Stimulated activated CD4-positive, alpha-beta T cell treated with anti-CD3 and anti-CD28 coated beads, Interleukin-1b, Interleukin-23, amount 100 ng/mL, for 48 hours (primary cell): ENCODE measurements around the gene PTPN20.

Experiments
- DNase-seq: peaks from one replicate; pipeline ENCODE4 v3.0.0-alpha.2; 2020

Gene PTPN20

DNA sequence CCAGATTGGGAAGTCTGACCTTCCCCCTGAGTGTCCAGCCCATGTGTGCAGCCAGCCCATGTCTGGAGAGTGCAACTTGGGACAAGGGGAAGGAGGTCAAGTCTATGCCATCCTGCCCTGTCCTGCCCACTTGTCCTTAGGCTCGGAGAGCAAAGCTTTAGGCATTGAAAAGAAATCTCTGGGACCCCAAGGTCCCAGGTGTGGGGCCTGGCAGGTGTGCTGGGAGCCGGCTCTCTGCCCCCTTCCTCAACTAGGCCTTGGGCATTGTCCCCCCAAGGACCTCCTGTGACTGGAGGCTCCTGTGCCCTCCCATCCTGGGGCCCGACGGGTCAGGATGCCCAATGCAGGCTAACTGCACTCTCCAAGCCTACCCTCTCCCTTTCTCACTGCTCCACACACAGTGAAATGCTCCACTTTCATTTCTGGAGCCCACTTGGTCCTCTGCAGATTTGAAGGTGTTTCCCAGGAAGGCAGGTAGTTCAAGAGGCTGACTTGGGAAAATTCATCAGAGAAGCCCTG lies 124.7 kb downstream of the PTPN20 start:
- no peak for DNase-seq

DNA sequence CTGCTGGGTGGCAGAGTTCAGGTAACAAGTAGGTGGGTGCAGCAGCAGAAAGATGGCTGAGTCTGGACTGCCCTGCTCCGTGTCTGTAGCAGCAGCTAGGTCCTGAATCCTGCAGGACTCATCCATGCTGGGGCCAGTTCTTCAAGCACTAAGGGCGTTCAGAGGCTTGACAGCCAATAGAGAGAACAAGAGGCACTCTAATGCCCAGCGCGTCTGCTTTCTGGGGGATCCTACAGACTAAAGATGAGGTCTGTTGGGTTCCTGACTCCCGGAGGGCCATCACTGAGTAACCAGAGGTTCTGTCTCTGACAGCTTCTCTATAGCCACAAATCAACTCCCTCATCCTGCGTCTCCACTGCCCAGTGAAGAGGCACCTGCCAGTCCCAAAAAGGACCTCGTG lies 125.5 kb downstream of the PTPN20 start:
- DNase-seq: no peak

DNA sequence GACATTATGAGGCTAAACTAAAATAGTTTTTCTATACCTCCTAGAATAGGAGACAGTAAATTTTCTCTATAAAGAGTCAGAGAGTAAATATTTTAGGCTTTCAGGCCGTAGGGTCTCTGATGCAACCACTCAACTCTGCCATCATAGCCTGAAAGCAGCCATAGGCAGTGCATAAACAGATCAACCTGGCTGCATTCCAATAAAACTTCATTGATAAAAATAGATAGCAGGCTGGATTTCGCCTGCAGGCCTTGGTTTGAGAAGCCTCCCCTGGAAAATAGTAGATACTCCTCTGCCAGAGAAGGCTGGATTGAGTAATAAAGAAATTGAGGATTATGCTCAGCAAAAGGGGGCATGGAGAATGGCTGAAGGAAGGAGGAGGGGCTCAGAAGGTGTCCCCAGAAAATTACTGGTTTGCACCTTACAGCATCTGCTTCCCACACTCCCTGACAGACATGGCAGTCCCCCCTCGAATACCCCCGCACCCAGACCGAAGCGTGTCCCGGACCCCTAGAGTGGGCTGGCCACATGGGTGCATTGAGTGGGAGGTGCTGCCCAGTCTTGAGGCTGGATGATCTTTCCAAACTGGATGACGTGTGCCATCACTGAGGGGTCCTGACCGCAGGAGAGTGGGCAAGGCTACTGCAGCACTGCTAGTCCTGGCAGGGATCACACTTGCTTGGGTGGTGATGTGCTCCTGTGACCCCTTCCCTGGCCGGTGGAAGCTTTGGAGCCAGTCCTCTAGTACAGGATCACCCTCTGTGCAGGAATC lies 126.6 kb downstream of the PTPN20 start:
- no peak for DNase-seq

- DNase-seq: no peak
These were observed 127.8 kb downstream of the PTPN20 start for GRCh38 chr10:47038881-47039561.

- no peak for DNase-seq
These were observed 128.3 kb downstream of the PTPN20 start for GRCh38 chr10:47039562-47039913.

DNA sequence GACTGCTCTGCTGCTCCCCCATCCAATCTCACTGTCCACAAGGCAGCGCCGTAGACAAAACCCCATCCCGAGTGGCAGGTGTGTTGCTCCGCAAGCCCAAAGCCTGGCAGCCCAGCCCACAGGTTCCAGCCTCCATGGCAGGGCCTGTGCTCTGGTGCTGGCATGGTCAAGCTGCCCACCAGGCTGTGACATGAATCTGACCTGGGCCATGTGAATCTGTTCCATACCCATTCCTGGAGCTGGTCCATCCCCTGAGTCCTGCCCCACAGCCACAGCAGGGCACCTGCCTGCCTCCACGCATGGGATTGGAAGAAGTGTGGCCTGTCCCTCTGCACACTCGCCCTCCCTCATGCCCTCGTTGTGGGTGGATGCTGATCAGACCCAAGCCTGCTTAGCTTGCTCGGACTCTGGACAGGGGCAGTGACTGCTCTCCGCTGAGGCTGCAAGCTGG lies 128.8 kb downstream of the PTPN20 start:
- DNase-seq: no peak

- DNase-seq: no peak
These were observed 129.5 kb downstream of the PTPN20 start for GRCh38 chr10:47040681-47041080.

GRCh38 chr10:47041396-47042198 lies 130.4 kb downstream of the PTPN20 start:
- no peak for DNase-seq

- DNase-seq: no peak
These were observed 130.9 kb downstream of the PTPN20 start for GRCh38 chr10:47042199-47042473.

GRCh38 chr10:47042780-47043750 lies 131.8 kb downstream of the PTPN20 start:
- no peak for DNase-seq

GRCh38 chr10:47043928-47044538 lies 132.8 kb downstream of the PTPN20 start:
- DNase-seq: no peak

DNA sequence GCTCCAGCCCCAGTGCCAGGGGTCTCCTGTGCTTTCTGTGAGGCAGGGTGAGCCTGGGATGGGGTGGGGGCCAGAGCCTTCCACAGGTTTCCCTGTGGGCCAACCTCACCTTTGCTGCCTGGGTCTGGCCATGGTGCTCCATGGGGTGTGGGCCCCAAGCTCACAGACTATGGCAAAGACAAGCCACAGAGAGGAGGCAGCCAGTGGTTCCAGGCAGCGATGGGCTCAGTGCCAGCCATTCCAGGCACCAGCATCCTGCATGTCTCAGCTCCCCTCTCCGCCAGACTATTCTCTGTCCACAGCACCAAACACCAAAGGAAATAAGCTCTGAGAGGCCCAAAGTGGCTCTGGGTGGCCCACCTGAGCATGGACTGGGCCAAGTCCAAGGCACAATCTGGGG lies 133.5 kb downstream of the PTPN20 start:
- no peak for DNase-seq

DNA sequence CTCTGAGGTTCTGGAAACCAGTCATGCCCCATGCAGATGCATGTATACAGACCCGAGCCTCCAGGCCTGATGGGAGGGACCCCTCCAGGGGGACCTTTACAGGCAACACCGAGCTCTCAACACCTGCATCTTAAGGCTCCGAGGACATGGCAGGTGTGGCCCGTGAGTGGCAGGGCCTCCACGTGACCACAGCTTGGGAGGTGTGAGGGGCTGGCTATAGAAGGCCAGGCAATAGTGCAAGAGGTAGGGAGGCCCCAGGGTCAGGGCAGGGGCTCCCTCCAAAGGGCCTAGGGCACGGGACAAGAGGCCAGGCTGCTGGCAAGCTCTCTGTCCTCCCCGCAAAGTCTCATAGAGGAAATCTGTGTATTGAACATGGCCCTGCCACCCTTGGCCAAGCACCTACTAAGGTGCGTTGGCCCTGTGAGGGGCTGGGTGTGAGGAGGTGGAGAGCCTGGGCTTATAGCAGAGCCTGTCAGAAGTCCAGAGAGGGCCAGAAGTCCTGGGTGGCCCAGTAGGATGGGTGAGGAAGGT lies 134.2 kb downstream of the PTPN20 start:
- no peak for DNase-seq

- no peak for DNase-seq
These were observed 135.3 kb downstream of the PTPN20 start for GRCh38 chr10:47046321-47047126.

DNA sequence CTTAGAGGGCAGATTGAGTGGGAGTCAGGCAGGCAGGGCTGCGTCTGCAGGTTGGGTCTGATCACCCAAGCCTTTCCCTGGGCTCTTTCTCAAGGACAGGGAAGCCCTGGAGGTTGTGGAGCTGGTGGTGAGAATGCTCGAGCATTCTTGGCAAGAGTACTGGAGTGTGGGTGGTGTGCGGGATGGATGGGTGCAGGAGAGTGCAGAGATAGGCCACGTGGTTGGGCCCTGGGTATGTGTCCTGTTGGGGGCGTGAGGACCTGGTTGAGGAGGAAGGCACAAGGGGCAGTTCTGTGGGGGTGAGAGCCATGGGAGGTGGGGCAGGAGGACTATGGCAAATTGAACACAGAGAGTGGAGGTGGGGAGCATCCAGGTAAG lies 135.9 kb downstream of the PTPN20 start:
- no peak for DNase-seq

- DNase-seq: peak; percentile 83
These were observed 136.6 kb downstream of the PTPN20 start for GRCh38 chr10:47047577-47048525.

DNA sequence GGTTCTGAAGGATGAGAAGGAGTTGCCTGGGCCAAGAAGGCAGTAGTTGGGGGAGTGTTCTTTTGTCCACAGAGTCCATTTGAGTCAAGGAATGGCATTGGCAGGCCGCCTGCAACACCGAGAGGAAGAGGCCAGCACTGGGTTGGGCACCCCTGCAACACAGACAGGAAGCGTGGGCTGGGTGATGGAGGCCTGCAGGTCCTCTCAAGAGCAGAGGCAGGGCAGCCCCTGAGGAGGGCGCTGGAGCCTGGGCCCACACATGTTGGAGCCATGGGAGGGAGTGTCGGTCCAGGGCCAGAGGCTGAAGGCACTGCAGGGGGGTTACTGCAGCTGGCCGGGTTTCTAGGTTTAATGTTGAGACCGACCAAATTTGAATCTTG lies 137.3 kb downstream of the PTPN20 start:
- DNase-seq: no peak

DNA sequence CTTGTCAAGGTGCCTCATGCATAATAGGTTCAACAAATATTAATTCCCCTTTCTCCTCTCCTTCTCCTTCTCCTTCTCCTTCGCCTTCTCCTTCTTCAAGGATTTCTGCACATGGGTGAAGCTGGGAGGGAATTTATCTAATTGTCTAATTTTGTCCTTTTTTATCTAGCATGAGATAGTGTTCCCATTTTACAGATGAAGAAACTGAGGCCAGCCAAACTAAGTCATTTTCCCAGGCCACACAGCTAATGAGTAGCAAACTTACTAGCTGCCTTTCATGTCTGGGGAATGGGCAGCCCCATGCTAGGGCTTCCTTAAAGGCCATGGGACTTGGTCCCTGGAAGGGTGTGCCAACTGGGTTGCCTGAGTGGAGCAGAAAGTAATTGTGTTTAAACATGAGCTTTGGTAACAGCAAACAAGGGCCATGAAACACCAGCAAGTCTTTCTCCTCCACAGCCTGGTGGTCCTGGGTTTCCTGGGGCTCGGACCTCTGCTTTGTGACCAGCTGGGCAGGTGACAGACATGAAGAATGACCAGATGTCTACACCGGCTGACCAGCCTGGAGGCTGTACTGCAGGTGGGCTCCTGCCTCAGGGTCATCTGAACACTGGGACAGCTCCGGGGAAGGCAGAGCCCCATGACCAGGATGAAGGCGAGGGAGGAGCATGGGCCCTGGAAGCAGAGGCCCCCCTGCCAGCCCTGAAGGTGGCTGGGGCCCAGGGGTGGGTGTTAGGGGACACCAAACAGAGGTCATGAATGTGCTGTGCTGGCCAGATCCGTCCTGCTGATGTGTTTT lies 138.0 kb downstream of the PTPN20 start:
- no peak for DNase-seq

- DNase-seq: no peak
These were observed 138.7 kb downstream of the PTPN20 start for GRCh38 chr10:47049906-47050305.
